GM21528 (cell line): Measurements from ENCODE around the gene B4GALT4.
A peak's percentile ranks its signal among the peaks of the same experiment; 100 is the strongest.

Experiments
- ATAC-seq: cut with Tn5 transposase; IDR thresholded peaks from one replicate; pipeline ENCODE4 v1.9.1; 2021; ENCODE audit warnings: mild to moderate bottlenecking, moderate library complexity; ENCODE audit not compliant: unreplicated experiment, low FRiP score

B4GALT4 gene

GRCh38 chr3:119238363-119238762 is 2.3 kb downstream of the B4GALT4 start:
- ATAC-seq: no peak

GRCh38 chr3:119237299-119237698 is 3.4 kb downstream of the B4GALT4 start:
- no peak for ATAC-seq

GRCh38 chr3:119236756-119237155 is 3.9 kb downstream of the B4GALT4 start:
- no peak for ATAC-seq

DNA sequence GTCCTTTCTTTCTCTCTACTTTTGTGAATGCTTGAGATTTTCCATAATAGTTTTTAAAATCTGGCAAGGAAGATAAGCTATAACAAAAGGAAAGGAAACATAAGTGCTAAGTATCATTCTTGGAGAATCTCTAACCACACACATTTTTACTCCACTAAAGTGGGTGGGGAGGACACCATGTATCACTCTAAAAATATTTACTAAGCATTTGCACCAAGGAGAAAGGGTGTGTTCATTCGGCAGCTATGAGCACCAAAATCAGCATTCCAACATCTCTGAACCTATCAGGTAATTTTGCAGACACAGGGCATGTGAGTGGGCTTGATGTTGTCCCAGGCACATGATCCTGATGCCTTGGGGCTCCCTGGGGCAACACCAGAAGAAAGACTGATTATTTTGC is 5.5 kb downstream of the B4GALT4 start:
- ATAC-seq: no peak

- ATAC-seq: no peak
These were observed 6.1 kb downstream of the B4GALT4 start for GRCh38 chr3:119234610-119235009.

GRCh38 chr3:119230745-119231144 is 9.9 kb downstream of the B4GALT4 start:
- no peak for ATAC-seq

- ATAC-seq: no peak
These were observed 10.6 kb downstream of the B4GALT4 start for GRCh38 chr3:119230071-119230470.

DNA sequence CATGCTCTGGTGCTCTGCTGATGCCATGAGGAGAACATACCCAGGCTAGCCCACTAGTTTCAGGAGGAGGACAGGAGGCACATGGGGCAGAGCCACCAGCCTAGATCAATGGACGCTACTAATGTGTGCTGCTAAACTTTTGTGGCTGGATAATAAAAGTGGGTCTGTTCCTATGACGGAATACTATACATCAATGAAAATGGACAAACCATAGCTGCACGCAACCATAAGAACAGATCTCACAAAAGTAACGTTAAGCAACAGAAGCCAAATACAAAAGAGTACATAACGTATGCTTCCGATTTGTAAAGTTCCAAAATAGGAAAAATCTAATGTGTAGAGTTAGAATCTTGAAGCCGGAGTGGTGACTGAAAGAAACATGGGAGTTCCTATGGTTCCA is 11.5 kb downstream of the B4GALT4 start:
- no peak for ATAC-seq

DNA sequence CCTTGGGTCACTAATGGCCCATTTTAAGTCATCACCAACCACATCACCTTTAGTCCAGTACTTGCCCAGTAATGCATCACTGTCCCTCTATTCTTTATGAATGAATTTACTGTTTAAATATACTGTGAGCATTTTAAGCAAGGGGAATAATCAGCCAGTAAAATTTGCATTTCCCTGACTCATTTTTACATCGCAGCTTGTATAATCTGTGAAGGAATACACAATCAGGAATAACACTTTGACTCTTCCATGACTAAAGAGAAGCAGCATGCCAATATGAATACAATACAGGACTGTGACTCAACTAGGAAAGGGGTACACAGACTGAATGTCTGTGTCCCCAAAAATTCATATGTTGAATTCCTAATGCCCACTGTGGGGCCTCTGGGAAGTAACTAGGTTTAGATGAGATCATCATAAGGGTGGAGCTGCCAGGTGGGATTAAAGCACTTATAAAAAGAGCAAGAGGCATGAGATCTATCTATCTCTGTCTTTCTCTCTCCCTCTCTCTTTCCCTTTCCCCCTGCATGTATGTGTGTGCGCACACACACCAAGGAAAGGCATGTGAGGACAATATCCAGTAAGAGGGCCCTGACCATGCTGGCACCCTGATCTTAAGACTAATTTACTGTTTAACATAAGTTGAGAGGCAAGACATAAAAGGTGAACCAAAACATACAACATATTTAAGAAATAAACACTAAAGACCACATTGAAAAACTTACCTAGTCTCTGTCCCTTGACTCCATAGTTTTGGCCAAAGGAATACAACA is 12.1 kb downstream of the B4GALT4 start:
- no peak for ATAC-seq

GRCh38 chr3:119227070-119227850 is 13.4 kb downstream of the B4GALT4 start:
- no peak for ATAC-seq

DNA sequence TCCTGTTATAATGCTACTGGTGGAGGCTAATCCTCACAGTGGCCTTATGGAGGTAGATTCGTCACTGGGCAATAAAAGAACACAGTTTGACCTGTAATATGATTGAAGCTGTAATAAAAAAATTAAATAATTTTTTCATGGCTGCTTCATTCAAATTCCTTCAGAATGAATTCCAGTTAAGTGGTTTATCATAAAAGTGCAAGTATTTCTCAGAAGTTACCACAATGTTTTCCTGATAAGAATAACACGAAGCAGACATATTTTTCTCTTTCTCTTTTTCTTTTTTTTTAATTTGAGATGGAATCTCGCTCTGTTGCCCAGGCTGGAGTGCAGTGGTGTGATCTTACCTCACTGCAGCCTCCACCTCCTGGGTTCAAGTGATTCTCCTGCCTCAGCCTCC is 15.6 kb downstream of the B4GALT4 start:
- no peak for ATAC-seq

GRCh38 chr3:119223511-119223910 is 17.2 kb downstream of the B4GALT4 start:
- no peak for ATAC-seq

- no peak for ATAC-seq
These were observed 18.3 kb downstream of the B4GALT4 start for GRCh38 chr3:119222391-119222790.

- no peak for ATAC-seq
These were observed 18.8 kb downstream of the B4GALT4 start for GRCh38 chr3:119221779-119222320.

GRCh38 chr3:119220970-119221667 is 19.6 kb downstream of the B4GALT4 start:
- ATAC-seq: no peak

DNA sequence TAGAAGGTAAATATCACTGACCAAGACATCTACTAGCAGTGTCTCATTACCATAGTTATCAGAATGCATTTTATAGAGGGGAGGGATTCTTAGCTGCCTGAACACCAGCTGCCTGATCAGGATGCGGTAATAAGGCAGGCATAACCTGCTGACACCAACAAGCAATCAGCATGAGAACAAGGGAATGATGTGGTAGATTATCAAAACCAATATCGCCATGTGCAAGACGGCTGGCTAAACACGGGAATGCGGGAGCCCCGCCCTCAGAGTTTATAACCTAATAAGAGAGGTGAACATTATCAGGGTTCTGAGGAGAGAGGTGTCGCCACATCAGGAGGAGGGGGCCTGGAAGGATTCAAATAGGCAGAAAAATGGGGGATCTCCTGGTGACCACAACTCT is 20.5 kb downstream of the B4GALT4 start:
- no peak for ATAC-seq

DNA sequence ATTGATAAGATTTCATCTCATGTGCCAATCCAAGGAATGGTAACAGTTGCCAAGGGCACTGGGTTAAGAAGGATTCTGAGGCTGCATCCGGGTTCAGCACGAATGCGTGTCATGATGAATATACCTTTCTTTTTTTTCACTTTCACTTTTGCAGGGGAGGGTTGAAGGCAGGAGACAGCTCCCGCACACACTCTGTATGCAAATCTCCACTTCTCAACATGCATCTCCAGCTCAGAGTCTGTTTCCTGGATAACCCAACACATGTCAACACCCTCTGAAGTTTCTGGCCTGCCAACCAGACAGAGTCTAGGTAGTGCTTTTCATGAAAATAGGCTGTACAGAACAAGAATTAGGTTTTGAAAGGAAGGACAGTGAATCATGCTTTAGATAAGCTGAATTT is 21.6 kb downstream of the B4GALT4 start:
- peak; percentile 97 for ATAC-seq

- ATAC-seq: no peak
These were observed 28.9 kb downstream of the B4GALT4 start for GRCh38 chr3:119211803-119212202.

DNA sequence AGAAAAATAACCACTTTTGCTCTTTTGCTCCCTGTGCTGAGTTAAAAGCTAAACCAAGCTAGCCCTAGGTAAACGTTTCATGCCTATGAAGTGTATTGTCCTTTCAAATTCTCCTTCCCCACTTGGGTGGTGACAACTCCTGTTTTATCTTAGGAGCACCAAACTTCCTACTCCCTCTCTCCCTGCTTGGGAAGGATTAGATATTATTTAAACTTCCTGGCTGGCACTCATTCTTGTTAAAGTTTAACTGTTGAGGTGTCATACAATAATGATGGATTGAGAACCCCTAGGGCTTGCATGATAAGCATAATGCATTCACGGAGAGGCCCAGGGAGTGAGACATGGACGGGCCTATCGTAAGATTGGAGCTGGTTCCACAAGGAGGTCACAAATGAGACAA is 29.5 kb downstream of the B4GALT4 start:
- no peak for ATAC-seq

- ATAC-seq: no peak
These were observed 33.2 kb downstream of the B4GALT4 start for GRCh38 chr3:119207512-119207875.
